ENCODE data around the gene ZBTB12. TPM values are rescaled to one million over a fixed set of nuclear protein-coding genes. Genes with fewer than 3 reads are reported as not detected.
A peak's percentile ranks its signal among the peaks of the same experiment; 100 is the strongest.

ZBTB12 gene
- polyA plus RNA-seq, 3 donors, result 0.11 TPM; not detected in 2

DNA sequence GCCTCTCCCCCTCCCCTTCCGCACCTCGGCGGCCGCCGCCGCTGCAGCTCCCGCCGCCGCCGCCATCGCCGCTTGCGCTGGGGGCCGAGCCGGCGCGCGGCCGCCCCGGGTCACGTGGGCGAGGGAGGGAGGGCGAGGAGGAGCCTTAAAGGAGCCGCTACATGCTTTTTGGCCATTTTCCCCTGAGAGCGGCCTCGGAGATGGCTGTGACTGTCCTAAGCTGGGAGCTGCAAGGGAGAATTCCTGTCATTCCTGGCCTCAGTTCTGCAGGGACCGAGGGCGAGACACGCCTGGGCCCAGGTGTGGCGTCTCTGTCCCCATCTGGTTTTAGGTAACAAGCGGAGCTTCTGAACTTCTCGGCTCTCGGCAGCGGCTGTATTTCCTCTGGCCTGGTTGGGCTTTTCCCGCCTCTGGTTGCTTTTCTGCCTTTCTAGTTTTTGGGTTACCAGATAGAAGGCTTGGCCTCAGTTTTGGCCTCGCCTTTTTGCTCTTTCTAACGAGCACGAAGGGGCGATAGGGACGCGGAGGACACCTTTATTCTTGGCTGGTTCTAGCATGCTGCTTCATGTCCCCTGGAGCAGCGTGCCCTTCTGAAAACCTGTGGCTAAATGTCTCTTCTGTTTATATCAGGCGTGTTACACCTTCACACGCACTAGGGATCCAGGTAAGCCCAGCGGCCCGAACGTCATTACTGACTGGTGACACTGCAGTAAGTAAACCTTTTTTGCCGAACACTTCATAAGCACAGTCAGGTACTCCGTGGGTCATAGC lies 4.1 kb downstream of the ZBTB12 start, which contains the start of gene EHMT2:
Gene EHMT2 (minus strand): TSS at position 87 of the 771 bp plus-strand sequence. CDS start 21 bp downstream, at position 66.
- peak within 1 kb of the TSS; percentile 45 to 71 for H3K27ac ChIP-seq (ENCODE audit: low read depth in 1 of 2, low read length in 2 of 2)
- H3K9ac ChIP-seq (ENCODE audit: insufficient read depth, low read length, poor library complexity, severe bottlenecking), result peak within 1 kb of the TSS; percentile 73
- Mint-ChIP-seq H3K9me3 (no peaks in the 10 kb centered on the region), H3K4me3 (peak within 1 kb of the TSS; percentile 94 to 97), H3K27ac (peak within 1 kb of the TSS; percentile 85 to 95 (median 91)), H3K27me3 (ENCODE audit: low read depth in 3 of 3) (peaks cover 2 to 4% (median 3%) of the 10 kb centered on the region in 3 donors), H3K4me1 (peaks cover 41% of the 10 kb centered on the region), H3K36me3 (peaks cover 11 to 20% of the 10 kb centered on the region in 2 donors)
- peak within 1 kb of the TSS; percentile 96 for H2AFZ ChIP-seq (ENCODE audit: insufficient read depth, low read depth, low read length, poor library complexity, severe bottlenecking)
- TF ChIP-seq, protein P1, sequence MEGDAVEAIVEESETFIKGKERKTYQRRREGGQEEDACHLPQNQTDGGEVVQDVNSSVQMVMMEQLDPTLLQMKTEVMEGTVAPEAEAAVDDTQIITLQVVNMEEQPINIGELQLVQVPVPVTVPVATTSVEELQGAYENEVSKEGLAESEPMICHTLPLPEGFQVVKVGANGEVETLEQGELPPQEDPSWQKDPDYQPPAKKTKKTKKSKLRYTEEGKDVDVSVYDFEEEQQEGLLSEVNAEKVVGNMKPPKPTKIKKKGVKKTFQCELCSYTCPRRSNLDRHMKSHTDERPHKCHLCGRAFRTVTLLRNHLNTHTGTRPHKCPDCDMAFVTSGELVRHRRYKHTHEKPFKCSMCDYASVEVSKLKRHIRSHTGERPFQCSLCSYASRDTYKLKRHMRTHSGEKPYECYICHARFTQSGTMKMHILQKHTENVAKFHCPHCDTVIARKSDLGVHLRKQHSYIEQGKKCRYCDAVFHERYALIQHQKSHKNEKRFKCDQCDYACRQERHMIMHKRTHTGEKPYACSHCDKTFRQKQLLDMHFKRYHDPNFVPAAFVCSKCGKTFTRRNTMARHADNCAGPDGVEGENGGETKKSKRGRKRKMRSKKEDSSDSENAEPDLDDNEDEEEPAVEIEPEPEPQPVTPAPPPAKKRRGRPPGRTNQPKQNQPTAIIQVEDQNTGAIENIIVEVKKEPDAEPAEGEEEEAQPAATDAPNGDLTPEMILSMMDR (IDR thresholded peaks at IDR 0.05), result no peak
- no peaks in the 10 kb centered on the region for H4K20me1 ChIP-seq (ENCODE audit: insufficient read depth, low read length)
- peak within 1 kb of the TSS; percentile 73 to 97 (median 73) for H3K4me3 ChIP-seq (replicated peaks in 1 of 3; ENCODE audit: low read depth in 2 of 3, low read length in 3 of 3)
- intact Hi-C loops (cut with micrococcal nuclease), result loop anchor here (5.0 kb wide), 3 partner anchors 35 to 60 kb away; partner anchors contain the start of genes NELFE (in 1 of the 2), NEU1 (in 1 of the 2) and SKIC2 (in 1 of the 2)
- H3K4me1 ChIP-seq (ENCODE audit: control insufficient read depth in 1 of 2, insufficient read depth in 2 of 2, low read length in 2 of 2), result peaks cover 40 to 57% of the 10 kb centered on the region in 2 donors
- no peaks in the 10 kb centered on the region for H3K27me3 ChIP-seq (ENCODE audit: control insufficient read depth in 2 of 2, insufficient read depth in 2 of 2, low read length in 2 of 2)
- 0% methylated on average over 39 of the region's 49 CpGs for WGBS (ENCODE audit: insufficient coverage)
- peak within 1 kb of the TSS; percentile 82 for H3K4me2 ChIP-seq (replicated peaks; ENCODE audit: extremely low read depth, low read length, poor library complexity, severe bottlenecking)
- peak; percentile 66 to 76 (median 71) for DNase-seq
- H3K36me3 ChIP-seq (replicated peaks in 1 of 2; ENCODE audit: control insufficient read depth in 1 of 2, insufficient read depth in 2 of 2, low read length in 2 of 2), result peaks cover 11 to 22% of the 10 kb centered on the region in 2 donors
- H3K79me2 ChIP-seq (ENCODE audit: insufficient read depth, low read length), result peaks cover 17% of the 10 kb centered on the region
- H3K9me3 ChIP-seq (replicated peaks in 1 of 2; ENCODE audit: control insufficient read depth in 1 of 2, insufficient read depth in 1 of 2, low read length in 2 of 2), result no peaks in the 10 kb centered on the region

GRCh38 chr6:31896856-31897611 lies 4.9 kb downstream of the ZBTB12 start:
- Histone ChIP-seq H3K9me3 (replicated peaks in 1 of 2; ENCODE audit: control insufficient read depth in 1 of 2, insufficient read depth in 1 of 2, low read length in 2 of 2) (no peaks in the 10 kb centered on the region), H3K4me3 (replicated peaks in 1 of 3; ENCODE audit: low read depth in 2 of 3, low read length in 3 of 3) (peak overlapping the region; percentile 73 to 97 (median 73)), H3K27me3 (ENCODE audit: control insufficient read depth in 2 of 2, insufficient read depth in 2 of 2, low read length in 2 of 2) (no peaks in the 10 kb centered on the region), H3K27ac (ENCODE audit: low read depth in 1 of 2, low read length in 2 of 2) (peak overlapping the region; percentile 2 to 61), H3K4me1 (ENCODE audit: control insufficient read depth in 1 of 2, insufficient read depth in 2 of 2, low read length in 2 of 2) (peaks cover 34 to 50% of the 10 kb centered on the region in 2 donors), H3K9ac (ENCODE audit: insufficient read depth, low read length, poor library complexity, severe bottlenecking) (peak overlapping the region; percentile 73), H3K79me2 (ENCODE audit: insufficient read depth, low read length) (peaks cover 17% of the 10 kb centered on the region), H4K20me1 (ENCODE audit: insufficient read depth, low read length) (no peaks in the 10 kb centered on the region), H3K4me2 (replicated peaks; ENCODE audit: extremely low read depth, low read length, poor library complexity, severe bottlenecking) (peak overlapping the region; percentile 82), H2AFZ (ENCODE audit: insufficient read depth, low read depth, low read length, poor library complexity, severe bottlenecking) (peak overlapping the region; percentile 96), H3K36me3 (replicated peaks in 1 of 2; ENCODE audit: control insufficient read depth in 1 of 2, insufficient read depth in 2 of 2, low read length in 2 of 2) (peaks cover 18 to 30% of the 10 kb centered on the region in 2 donors)
- peak overlapping the region in 4 of 7 donors; percentile 13 to 85 (median 67) for H3K27ac Mint-ChIP-seq
- WGBS (ENCODE audit: insufficient coverage), result 1% methylated on average over 21 of the region's 62 CpGs
- no peaks in the 10 kb centered on the region for H3K9me3 Mint-ChIP-seq
- peaks cover 35% of the 10 kb centered on the region for H3K4me1 Mint-ChIP-seq
- DNase-seq, result no peak
- peaks cover 18 to 28% of the 10 kb centered on the region in 2 donors for H3K36me3 Mint-ChIP-seq
- H3K4me3 Mint-ChIP-seq, result peak overlapping the region; percentile 72
- no peaks in the 10 kb centered on the region for H3K27me3 Mint-ChIP-seq (ENCODE audit: low read depth in 3 of 3)
- intact Hi-C loops (cut with micrococcal nuclease), result loop anchor here (5.0 kb wide), 3 partner anchors 35 to 60 kb away; partner anchors contain the start of genes NELFE (in 1 of the 2), NEU1 (in 1 of the 2) and SKIC2 (in 1 of the 2)
- TF ChIP-seq, protein P1 (IDR thresholded peaks at IDR 0.05), result no peak

All from CD14-positive monocyte (primary cell).